HPDE6-E6E7 (cell line): Measurements from ENCODE around the gene IQCM.
"Not testable (repeated sequence)": the region's sequence is repeated elsewhere in the genome, so short reads cannot be mapped to it uniquely, and the experiment has no call there.

Experiments
- DNase-seq: peaks from one replicate; pipeline ENCODE4 v3.0.0; 2011; ENCODE audit warnings: missing footprints; ENCODE audit errors: extremely low spot score

IQCM gene

GRCh38 chr4:149468669-149469068 lies 347.0 kb downstream of the IQCM start:
- not testable (repeated sequence) for DNase-seq

GRCh38 chr4:149466446-149466845 lies 349.2 kb downstream of the IQCM start:
- DNase-seq, result no peak

DNA sequence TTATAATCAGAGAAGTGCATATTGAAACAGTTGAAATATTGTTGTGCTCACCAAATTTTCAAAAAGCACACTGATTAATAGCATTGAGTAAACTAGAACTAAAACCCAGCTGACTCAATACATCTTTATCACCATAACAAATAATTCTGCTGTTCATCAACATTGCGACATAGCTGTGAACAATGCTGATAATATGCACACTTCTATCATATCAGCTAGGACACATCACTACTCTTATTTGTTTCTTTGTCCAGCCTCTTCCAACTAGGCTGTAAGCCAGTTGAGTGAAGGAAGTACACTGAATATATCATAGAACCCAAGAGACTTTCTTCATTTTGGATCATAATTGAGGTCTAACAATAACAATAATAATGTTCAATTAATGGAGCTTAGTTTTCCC lies 349.7 kb downstream of the IQCM start:
- peak; percentile 31 for DNase-seq

DNA sequence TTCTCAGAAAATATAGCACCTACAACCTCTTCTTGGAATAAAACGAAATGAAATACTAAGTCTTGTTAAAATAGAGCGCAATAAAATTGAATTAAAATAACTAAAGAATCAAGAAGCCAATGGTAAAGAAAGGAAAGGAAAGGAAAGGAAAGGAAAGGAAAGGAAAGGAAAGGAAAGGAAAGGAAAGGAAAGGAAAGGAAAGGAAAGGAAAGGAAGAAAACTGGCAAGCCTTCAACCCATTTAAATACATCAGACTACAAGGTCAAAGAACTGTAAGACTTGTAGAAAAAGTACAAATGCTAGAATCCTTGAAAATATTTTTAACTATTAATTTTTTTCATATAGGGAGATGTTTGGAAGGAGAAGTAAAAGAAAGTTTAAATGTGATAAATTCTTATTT lies 372.1 kb downstream of the IQCM start:
- no peak for DNase-seq

GRCh38 chr4:149441338-149441737 lies 374.3 kb downstream of the IQCM start:
- peak; percentile 4 for DNase-seq

- DNase-seq, result no peak
These were observed 389.2 kb downstream of the IQCM start for GRCh38 chr4:149426461-149426860.

DNA sequence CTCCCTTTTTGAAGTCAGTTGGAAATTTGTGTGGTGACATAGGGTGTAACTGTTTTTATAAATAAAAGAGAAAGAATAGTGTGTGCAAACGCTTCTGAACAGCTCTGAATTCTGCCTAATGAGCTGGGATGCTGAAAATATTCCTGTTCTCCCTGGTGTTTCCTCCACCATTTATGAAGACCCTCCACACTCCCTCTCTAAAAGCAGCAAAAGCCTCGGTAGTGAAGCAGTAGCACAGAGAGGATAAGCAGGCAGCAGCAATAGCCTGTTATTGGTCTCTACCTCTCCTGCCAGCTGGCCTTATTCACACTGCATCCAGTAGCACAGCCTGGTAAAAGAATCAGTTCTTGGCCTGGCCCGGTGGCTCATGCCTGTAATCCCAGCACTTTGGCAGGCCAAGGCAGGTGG lies 406.1 kb downstream of the IQCM start:
- no peak for DNase-seq

- DNase-seq, result peak; percentile 31
These were observed 406.5 kb downstream of the IQCM start for GRCh38 chr4:149409146-149409545.

DNA sequence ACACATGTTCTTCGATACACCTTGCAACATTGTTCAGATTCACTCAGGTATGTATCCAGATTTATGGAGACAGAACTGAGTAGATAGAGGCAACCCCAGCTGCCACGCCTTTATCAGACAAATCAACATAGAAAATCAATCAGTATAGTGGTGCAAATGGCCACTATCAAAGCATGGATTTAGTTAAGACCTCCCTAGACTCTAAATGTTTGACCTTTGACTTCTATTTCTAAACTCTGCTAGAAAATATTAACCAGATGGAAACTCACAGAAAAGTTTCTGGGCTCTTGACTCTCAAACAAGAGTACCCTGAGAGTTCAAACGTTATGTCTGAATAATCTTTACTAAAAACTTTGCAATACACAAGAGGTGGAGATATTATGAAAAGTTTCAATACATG lies 411.5 kb downstream of the IQCM start:
- no peak for DNase-seq

DNA sequence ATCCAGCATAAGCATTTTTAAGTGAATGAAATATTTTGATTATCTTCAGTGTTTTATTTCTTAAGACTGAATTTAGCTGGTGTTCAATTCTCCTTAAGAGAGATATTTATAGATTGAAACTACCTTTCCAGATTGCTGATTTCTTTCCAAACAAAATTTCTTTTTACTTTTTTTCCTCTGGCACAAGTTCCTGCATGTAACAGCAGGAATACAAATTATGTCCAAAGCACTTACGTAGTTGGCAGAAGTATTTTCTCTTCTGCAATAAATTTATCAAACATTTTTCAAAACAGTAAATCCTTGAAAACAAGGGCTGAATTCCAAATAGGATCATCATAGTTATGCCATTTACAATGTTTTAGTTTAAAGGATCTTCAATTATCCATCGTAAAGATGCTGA lies 412.6 kb downstream of the IQCM start:
- DNase-seq, result no peak

DNA sequence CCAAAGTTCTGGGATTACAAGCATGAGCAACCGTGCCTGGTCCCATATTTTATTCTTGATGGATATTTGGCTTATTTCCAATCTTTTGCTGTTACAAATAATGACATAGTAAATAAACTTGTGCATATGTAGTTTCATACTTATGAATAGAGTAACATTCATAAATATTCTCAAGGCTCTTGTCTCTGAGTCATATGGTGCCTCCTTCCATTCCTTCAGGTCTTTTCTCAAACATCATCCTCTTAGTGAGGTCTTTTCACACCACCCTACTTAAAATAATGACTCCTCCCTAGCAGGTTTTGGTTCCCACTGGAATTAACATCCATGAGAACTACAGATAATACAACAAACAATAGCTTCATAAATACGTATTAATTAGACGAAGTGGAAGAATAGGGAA lies 416.6 kb downstream of the IQCM start:
- no peak for DNase-seq

DNA sequence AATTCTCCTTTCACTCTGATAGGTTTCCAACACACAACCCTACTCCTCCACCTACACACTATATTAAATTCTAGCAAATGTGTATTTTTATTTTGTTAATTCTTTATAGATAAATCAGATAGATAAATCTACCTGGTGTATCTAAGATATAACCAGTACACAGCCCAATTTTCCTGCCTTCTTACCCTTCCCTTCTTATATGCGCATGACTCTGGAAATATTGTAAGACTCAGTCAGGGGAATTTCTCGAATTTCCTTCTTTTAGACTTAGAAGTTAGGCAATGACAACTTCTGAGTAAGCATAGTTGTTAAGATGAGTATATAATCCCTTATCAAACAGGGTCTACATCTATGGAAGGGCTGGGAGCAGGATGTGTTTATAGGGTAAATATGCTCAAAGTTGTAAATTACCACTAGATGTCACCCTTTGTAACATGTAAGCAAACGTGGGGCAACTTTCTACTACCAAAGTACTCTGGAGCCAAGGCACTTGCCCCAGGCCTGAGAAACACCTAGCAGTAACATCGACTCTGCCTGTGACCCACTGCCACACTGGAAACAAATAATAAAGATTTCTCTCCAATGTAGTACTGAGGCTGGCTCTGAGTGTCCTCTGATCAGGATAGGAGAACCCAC lies 444.7 kb downstream of the IQCM start:
- peak; percentile 46 for DNase-seq

DNA sequence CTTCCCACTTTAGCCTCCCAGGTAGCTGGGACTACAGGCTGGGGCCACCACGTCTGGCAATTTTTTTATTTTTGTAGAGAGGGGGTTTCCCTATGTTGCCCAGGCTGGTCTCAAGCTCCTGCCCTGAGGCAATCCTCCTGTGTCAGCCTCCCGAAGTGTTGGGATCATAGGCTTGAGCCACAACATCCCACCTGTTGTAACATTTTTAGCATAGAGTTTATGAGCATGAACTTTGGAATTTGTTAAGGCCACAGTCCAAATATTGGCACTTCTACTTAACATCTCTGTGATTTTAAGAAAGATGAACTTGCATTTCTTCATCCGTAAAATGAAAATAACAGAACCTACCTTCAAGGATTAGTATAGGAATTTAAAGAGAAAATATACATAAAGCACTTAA lies 445.6 kb downstream of the IQCM start:
- no peak for DNase-seq

DNA sequence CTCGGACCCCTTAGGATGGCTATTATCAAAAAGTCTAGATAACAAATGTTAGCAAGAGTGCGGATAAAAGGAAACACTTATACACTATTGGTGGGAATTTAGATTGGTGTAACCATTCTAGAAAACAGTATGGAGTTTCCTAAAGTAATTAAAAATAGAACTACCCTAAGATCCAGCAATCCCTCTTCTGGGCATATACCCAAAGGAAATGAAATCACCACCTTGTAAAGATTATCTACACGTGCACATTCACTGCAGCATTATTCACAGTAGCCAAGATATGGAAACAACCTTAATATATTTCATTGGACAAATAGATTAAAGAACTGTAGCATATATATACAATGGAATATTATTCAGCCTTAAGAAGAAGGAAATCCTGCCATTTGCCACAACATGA lies 462.4 kb downstream of the IQCM start:
- no peak for DNase-seq

DNA sequence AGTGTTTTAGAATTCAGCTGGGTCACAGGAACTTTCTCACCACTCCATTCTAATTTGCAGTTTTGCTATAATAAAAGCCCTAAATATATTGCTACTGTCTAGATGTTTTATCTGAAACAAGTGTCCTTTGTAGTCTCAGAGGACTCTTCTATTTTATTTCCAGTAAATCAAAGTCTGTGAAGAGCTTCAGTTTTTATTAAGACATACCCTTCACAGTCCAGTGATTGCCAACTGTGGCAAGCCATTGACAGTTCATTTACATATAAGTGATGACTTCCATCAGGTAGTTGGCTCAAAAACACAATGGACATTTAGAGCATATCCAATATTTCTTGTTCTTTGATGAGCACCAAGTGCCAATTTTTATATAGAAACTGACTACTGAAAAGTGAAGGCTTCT lies 466.1 kb downstream of the IQCM start:
- no peak for DNase-seq

GRCh38 chr4:149347139-149347538 lies 468.5 kb downstream of the IQCM start:
- DNase-seq, result no peak

- DNase-seq, result peak; percentile 5
These were observed 470.2 kb downstream of the IQCM start for GRCh38 chr4:149345424-149345823.

- DNase-seq, result peak; percentile 4
These were observed 471.2 kb downstream of the IQCM start for GRCh38 chr4:149344436-149344835.

- DNase-seq, result no peak
These were observed 472.0 kb downstream of the IQCM start for GRCh38 chr4:149343614-149344013.

- not testable (repeated sequence) for DNase-seq
These were observed 474.5 kb downstream of the IQCM start for GRCh38 chr4:149341117-149341516.

- no peak for DNase-seq
These were observed 487.5 kb downstream of the IQCM start for GRCh38 chr4:149328161-149328560.

GRCh38 chr4:149322203-149322602 lies 493.4 kb downstream of the IQCM start:
- no peak for DNase-seq

DNA sequence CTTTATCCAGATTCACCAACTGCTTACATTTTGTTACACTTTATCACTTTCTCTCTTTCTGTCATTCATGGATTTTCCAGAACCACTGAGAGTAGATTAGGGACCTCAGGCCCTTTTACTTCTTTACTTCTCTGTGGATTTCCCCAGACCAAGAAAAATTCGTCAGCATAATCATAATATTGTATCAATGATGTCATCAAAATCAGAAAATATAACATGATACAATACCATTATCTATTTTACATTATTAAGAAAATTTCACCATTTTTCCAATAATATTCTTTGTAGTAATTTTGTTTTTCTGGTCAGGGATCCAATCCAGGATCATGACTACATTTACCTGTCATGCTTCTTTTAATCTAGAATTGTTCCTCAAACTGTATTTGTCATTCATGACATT lies 494.2 kb downstream of the IQCM start:
- DNase-seq, result no peak

GRCh38 chr4:149311076-149311475 lies 504.6 kb downstream of the IQCM start:
- no peak for DNase-seq
